ENCODE data around the gene SYTL4. TPM values are rescaled to one million over a fixed set of nuclear protein-coding genes. Genes with fewer than 3 reads are reported as not detected.

SYTL4 gene
- total RNA-seq, 1 experiment from 2014 or later = 1.9 TPM

- ChIA-PET CTCF (interaction anchor here (0.5 to 7.4 kb wide), 16 partner anchors 9 to 187 kb away, joined by 3 to 144 read pairs (median 4); partner anchors contain the start of genes CSTF2 and SYTL4), POLR2A (interaction anchor here (1.3 kb wide), 1 partner anchor 80 kb away, joined by 3 read pairs; no protein-coding TSS in a partner anchor)
- Mint-ChIP-seq H3K4me3 (ENCODE audit: unreplicated experiment) (no peak overlapping the region), H3K36me3 (ENCODE audit: insufficient read depth, unreplicated experiment) (peaks cover 6% of the 10 kb centered on the region), H3K27me3 (ENCODE audit: insufficient read depth, unreplicated experiment) (peaks cover 28% of the 10 kb centered on the region), H3K9me3 (ENCODE audit: unreplicated experiment) (no peaks in the 10 kb centered on the region), H3K27ac (ENCODE audit: low read depth, unreplicated experiment) (no peak overlapping the region), H3K4me1 (ENCODE audit: insufficient read depth, unreplicated experiment) (no peaks in the 10 kb centered on the region)
- BruUV-seq (replicated peaks) = no TSS peak
- intact Hi-C loops (cut with micrococcal nuclease) = loop anchor here (1.0 to 10.0 kb wide), 3 partner anchors 82 to 519 kb away; no protein-coding TSS in a partner anchor
- TF ChIP-seq, protein P1, sequence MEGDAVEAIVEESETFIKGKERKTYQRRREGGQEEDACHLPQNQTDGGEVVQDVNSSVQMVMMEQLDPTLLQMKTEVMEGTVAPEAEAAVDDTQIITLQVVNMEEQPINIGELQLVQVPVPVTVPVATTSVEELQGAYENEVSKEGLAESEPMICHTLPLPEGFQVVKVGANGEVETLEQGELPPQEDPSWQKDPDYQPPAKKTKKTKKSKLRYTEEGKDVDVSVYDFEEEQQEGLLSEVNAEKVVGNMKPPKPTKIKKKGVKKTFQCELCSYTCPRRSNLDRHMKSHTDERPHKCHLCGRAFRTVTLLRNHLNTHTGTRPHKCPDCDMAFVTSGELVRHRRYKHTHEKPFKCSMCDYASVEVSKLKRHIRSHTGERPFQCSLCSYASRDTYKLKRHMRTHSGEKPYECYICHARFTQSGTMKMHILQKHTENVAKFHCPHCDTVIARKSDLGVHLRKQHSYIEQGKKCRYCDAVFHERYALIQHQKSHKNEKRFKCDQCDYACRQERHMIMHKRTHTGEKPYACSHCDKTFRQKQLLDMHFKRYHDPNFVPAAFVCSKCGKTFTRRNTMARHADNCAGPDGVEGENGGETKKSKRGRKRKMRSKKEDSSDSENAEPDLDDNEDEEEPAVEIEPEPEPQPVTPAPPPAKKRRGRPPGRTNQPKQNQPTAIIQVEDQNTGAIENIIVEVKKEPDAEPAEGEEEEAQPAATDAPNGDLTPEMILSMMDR (IDR thresholded peaks at IDR 0.05; ENCODE audit: unreplicated experiment) = no peak
- DNase-seq (ENCODE audit: unreplicated experiment) = no peak
These were observed 46.0 kb downstream of the SYTL4 start for GRCh38 chrX:100685997-100686305.

GRCh38 chrX:100685284-100685996 is 46.5 kb downstream of the SYTL4 start:
- Mint-ChIP-seq H3K36me3 (ENCODE audit: insufficient read depth, unreplicated experiment) (peaks cover 6% of the 10 kb centered on the region), H3K27ac (ENCODE audit: low read depth, unreplicated experiment) (no peak overlapping the region), H3K4me1 (ENCODE audit: insufficient read depth, unreplicated experiment) (no peaks in the 10 kb centered on the region), H3K4me3 (ENCODE audit: unreplicated experiment) (no peak overlapping the region), H3K9me3 (ENCODE audit: unreplicated experiment) (no peaks in the 10 kb centered on the region), H3K27me3 (ENCODE audit: insufficient read depth, unreplicated experiment) (peaks cover 32% of the 10 kb centered on the region)
- intact Hi-C loops (cut with micrococcal nuclease) = loop anchor here (1.0 to 10.0 kb wide), 3 partner anchors 83 to 519 kb away; no protein-coding TSS in a partner anchor
- CTCF ChIA-PET = interaction anchor here (0.6 to 7.4 kb wide), 35 partner anchors 8 to 703 kb away, joined by 3 to 144 read pairs (median 3); partner anchors contain the start of genes CSTF2 and SYTL4
- BruUV-seq (replicated peaks) = no TSS peak
- DNase-seq (ENCODE audit: unreplicated experiment) = peak; percentile 80
- TF ChIP-seq, protein P1 (IDR thresholded peaks at IDR 0.05; ENCODE audit: unreplicated experiment) = peak; percentile 88
- POLR2A ChIA-PET = interaction anchor here (0.8 to 1.3 kb wide), 3 partner anchors 22 to 85 kb away, joined by 3 read pairs; no protein-coding TSS in a partner anchor

- Mint-ChIP-seq H3K27me3 (ENCODE audit: insufficient read depth, unreplicated experiment) (peaks cover 40% of the 10 kb centered on the region), H3K27ac (ENCODE audit: low read depth, unreplicated experiment) (no peak overlapping the region), H3K9me3 (ENCODE audit: unreplicated experiment) (no peaks in the 10 kb centered on the region), H3K36me3 (ENCODE audit: insufficient read depth, unreplicated experiment) (peaks cover 12% of the 10 kb centered on the region), H3K4me1 (ENCODE audit: insufficient read depth, unreplicated experiment) (no peaks in the 10 kb centered on the region), H3K4me3 (ENCODE audit: unreplicated experiment) (no peak overlapping the region)
- TF ChIP-seq, protein P1 (IDR thresholded peaks at IDR 0.05; ENCODE audit: unreplicated experiment) = no peak
- ChIA-PET POLR2A (no interaction called here), CTCF (interaction anchor here (0.6 to 7.4 kb wide), 4 partner anchors 11 to 84 kb away, joined by 3 to 144 read pairs (median 44); no protein-coding TSS in a partner anchor)
- intact Hi-C loops (cut with micrococcal nuclease) = loop anchor here (10.0 kb wide), 1 partner anchor 522 kb away; no protein-coding TSS in a partner anchor
- DNase-seq (ENCODE audit: unreplicated experiment) = no peak
- no TSS peak for BruUV-seq (replicated peaks)
These were observed 49.0 kb downstream of the SYTL4 start for GRCh38 chrX:100682939-100683338.

GRCh38 chrX:100681599-100681998 is 50.3 kb downstream of the SYTL4 start:
- peaks cover 44% of the 10 kb centered on the region for H3K27me3 Mint-ChIP-seq (ENCODE audit: insufficient read depth, unreplicated experiment)
- ChIA-PET POLR2A (no interaction called here), CTCF (interaction anchor here (0.6 to 2.5 kb wide), 4 partner anchors 10 to 425 kb away, joined by 4 to 21 read pairs (median 6); no protein-coding TSS in a partner anchor)
- no TSS peak for BruUV-seq (replicated peaks)
- peaks cover 12% of the 10 kb centered on the region for H3K36me3 Mint-ChIP-seq (ENCODE audit: insufficient read depth, unreplicated experiment)
- H3K4me3 Mint-ChIP-seq (ENCODE audit: unreplicated experiment) = no peak overlapping the region
- TF ChIP-seq, protein P1 (IDR thresholded peaks at IDR 0.05; ENCODE audit: unreplicated experiment) = no peak
- H3K4me1 Mint-ChIP-seq (ENCODE audit: insufficient read depth, unreplicated experiment) = no peaks in the 10 kb centered on the region
- DNase-seq (ENCODE audit: unreplicated experiment) = no peak
- intact Hi-C loops (cut with micrococcal nuclease) = loop anchor here (10.0 kb wide), 1 partner anchor 523 kb away; no protein-coding TSS in a partner anchor
- H3K9me3 Mint-ChIP-seq (ENCODE audit: unreplicated experiment) = no peaks in the 10 kb centered on the region
- no peak overlapping the region for H3K27ac Mint-ChIP-seq (ENCODE audit: low read depth, unreplicated experiment)

Measured in MCF 10A (cell line).